Measurements from ENCODE around the gene KIRREL2. TPM values are rescaled to one million over a fixed set of nuclear protein-coding genes. Genes with fewer than 3 reads are reported as not detected.

The KIRREL2 gene
- total and polyA plus RNA-seq, 9 of the 15 experiments (the other 6 are each of a cell fraction or from before 2014, with no cell fraction given) = 0.01 to 0.12 (median 0.09) TPM; not detected in 4

- H3K9ac ChIP-seq (ENCODE audit: insufficient read depth in 1 of 2, low read depth in 2 of 2, low read length in 2 of 2) = peak overlapping the region in 1 of 2 experiments; percentile 62; a peak in 1 of 4 replicates
- in situ Hi-C loops (cut with MboI) (no loop called here), intact Hi-C loops (cut with micrococcal nuclease) (no loop called here)
- POLR2A ChIA-PET = interaction anchor here (1.4 kb wide), 1 partner anchor 18 kb away, joined by 3 read pairs; no protein-coding TSS in a partner anchor
- H3K9me1 ChIP-seq (ENCODE audit: control insufficient read depth, insufficient read depth, low read length) = peaks cover 8% of the 10 kb centered on the region
- no peak overlapping the region for H3K27ac ChIP-seq (ENCODE audit: extremely low read depth, low read depth, low read length)
- H3K9me3 ChIP-seq (replicated peaks; ENCODE audit: control insufficient read depth, insufficient read depth, low read depth, low read length) = no peaks in the 10 kb centered on the region
- H3K36me3 ChIP-seq (ENCODE audit: control insufficient read depth, insufficient read depth, low read length) = no peaks in the 10 kb centered on the region
- peak; percentile 12; the same call in 1 of the 2 replicates for TF ChIP-seq L3MBTL2 (IDR thresholded peaks at IDR 0.05)
- no peak for TF ChIP-seq KLF10 (CRISPR knock-in tag; IDR thresholded peaks at IDR 0.05)
- TF ChIP-seq ZFPM2 (CRISPR knock-in tag; IDR thresholded peaks at IDR 0.05) = no peak
- TF ChIP-seq NFXL1 (CRISPR knock-in tag; IDR thresholded peaks at IDR 0.05) = no peak
- TF ChIP-seq PCBP1 (IDR thresholded peaks at IDR 0.05; ENCODE audit: low read depth, low read length, poor library complexity, severe bottlenecking) = peak; percentile 17
- peak; percentile 59; the same call in 1 of the 2 replicates for TF ChIP-seq BHLHE40 (IDR thresholded peaks at IDR 0.05; ENCODE audit: low read length)
- TF ChIP-seq GATAD2A (IDR thresholded peaks at IDR 0.05) = no peak
- WGBS (ENCODE audit: insufficient coverage, low coverage, missing lambda C conversion rate) = 9% methylated on average over 16 of the region's 26 CpGs
- peaks cover 18% of the 10 kb centered on the region for H4K20me1 ChIP-seq (replicated peaks; ENCODE audit: control insufficient read depth, insufficient read depth, low read length)
- FAIRE-seq (no peak), ATAC-seq (no peak), DNase-seq (ENCODE audit: extremely low read depth in 1 of 4, low spot score in 3 of 4) (no peak)
- peaks cover 34 to 60% of the 10 kb centered on the region in 2 experiments for H3K27me3 ChIP-seq (ENCODE audit: control insufficient read depth in 2 of 2, insufficient read depth in 2 of 2, low read length in 2 of 2)
- H3K79me2 ChIP-seq (ENCODE audit: control insufficient read depth, insufficient read depth, low read length) = no peaks in the 10 kb centered on the region
- CTCF ChIA-PET (ENCODE audit: low intra/inter-chr PET ratio) = no interaction called here
- peaks cover 9 to 29% of the 10 kb centered on the region in 2 experiments for H3K4me1 ChIP-seq (replicated peaks in 1 of 2; ENCODE audit: control insufficient read depth in 2 of 2, insufficient read depth in 2 of 2, low read length in 2 of 2)
- no peak overlapping the region for H3K4me3 ChIP-seq
- 0 out of 2 replicates have a peak overlapping the region, but pooled peaks have one; percentile 81 for H3K4me2 ChIP-seq (ENCODE audit: insufficient read depth, low read length)
- H2AFZ ChIP-seq (ENCODE audit: low read depth, low read length) = no peak overlapping the region
- BruUV-seq (replicated peaks) = no TSS peak
Measured at GRCh38 chr19:35846038-35846668, 10.6 kb upstream of the KIRREL2 start.
